ENCODE data around the gene CAP2. TPM values are rescaled to one million over a fixed set of nuclear protein-coding genes. Genes with fewer than 3 reads are reported as not detected.
A peak's percentile ranks its signal among the peaks of the same experiment; 100 is the strongest.

Gene CAP2
- total RNA-seq, 3 donors from 2014 or later, result 2.2 to 56.1 (median 3.4) TPM

DNA sequence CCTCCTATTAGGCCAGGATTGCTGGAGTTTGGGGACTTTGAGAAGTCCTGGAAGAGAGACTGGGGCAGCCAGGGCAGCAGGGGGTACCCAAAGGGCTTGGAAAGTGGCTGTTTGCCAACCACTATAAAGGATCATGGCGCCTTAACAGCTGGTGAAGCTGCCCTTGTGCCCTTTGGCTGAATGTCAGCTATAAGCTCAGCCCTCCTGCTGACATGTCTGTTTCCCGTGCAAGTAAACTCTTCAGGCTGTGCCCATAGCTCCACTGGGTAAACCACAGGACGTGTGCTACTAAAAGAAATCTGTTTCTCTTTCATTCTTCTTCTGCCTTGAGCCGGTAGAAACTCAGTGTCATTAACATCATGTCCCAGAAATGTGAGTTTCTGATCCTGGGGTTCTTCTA lies 97.3 kb downstream of the CAP2 start:
- TF ChIP-seq, protein P1, sequence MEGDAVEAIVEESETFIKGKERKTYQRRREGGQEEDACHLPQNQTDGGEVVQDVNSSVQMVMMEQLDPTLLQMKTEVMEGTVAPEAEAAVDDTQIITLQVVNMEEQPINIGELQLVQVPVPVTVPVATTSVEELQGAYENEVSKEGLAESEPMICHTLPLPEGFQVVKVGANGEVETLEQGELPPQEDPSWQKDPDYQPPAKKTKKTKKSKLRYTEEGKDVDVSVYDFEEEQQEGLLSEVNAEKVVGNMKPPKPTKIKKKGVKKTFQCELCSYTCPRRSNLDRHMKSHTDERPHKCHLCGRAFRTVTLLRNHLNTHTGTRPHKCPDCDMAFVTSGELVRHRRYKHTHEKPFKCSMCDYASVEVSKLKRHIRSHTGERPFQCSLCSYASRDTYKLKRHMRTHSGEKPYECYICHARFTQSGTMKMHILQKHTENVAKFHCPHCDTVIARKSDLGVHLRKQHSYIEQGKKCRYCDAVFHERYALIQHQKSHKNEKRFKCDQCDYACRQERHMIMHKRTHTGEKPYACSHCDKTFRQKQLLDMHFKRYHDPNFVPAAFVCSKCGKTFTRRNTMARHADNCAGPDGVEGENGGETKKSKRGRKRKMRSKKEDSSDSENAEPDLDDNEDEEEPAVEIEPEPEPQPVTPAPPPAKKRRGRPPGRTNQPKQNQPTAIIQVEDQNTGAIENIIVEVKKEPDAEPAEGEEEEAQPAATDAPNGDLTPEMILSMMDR (IDR thresholded peaks at IDR 0.05), result no peak
- H3K36me3 ChIP-seq (ENCODE audit: low read depth), result no peaks in the 10 kb centered on the region
- DNase-seq (no peak), ATAC-seq (peak; percentile 45)
- intact Hi-C loops (cut with DNase I, micrococcal nuclease), result no loop called here
- H3K4me1 ChIP-seq (ENCODE audit: low read depth), result peaks cover 7% of the 10 kb centered on the region
- no peak overlapping the region for H3K4me3 ChIP-seq
- H3K9me3 ChIP-seq, result no peaks in the 10 kb centered on the region

DNA sequence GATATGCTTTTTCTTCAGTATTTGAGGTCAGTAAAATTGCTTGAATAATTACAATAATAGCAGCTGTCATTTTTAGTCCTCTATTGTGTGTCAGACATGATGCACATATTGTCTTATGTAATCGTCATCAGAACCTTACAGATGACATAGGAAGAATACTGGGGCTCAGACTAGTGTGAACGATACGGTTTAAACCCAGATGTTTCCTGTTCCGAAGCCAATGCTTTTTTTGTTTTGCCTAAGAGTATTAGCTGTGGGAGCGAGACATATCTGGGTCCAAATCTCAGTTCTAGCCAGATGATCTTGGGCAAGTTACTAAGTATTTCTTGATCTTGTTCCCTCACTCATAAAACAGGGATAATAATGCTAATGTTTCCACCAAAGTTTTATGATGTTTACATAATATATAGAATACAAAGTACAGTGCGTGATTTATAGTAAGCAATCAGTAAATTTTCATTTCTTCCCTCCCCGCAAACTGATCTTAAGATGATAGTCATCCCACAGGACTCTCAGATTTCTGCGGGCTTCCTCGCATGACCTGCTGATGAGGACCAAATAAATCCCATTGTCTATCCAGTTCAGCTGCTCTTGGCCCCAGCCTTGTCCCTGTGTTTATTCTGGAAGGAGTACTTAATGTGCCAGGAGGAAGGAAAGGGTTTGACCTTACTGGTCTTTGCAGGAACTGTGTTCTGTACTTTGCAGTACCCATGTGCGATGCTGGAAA lies 98.2 kb downstream of the CAP2 start:
- Histone ChIP-seq H3K4me1 (ENCODE audit: low read depth) (peaks cover 7% of the 10 kb centered on the region), H3K36me3 (ENCODE audit: low read depth) (no peaks in the 10 kb centered on the region), H3K9me3 (no peaks in the 10 kb centered on the region), H3K4me3 (no peak overlapping the region)
- intact Hi-C loops (cut with DNase I, micrococcal nuclease), result no loop called here
- TF ChIP-seq, protein P1 (IDR thresholded peaks at IDR 0.05), result no peak
- DNase-seq (no peak), ATAC-seq (peak; percentile 44)

DNA sequence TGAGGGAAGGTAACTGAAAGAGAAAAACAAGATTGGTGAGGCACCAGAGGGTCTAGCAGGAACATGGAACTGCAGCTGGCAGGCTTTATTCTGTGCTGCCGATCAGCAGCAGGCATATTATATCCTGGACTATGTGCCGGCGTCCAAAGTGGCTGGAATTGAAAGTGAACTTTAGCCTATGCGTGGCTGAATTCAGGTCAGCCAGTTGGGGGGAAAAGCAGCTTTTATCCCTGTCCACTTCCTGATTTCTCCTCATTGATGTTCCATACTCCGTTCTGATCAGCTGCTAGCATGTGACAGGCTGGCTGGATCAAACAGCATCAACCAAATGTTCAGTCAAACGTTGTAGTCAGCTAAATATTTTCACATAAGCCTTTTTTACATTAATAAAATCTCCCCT lies 99.0 kb downstream of the CAP2 start:
- Histone ChIP-seq H3K36me3 (ENCODE audit: low read depth) (no peaks in the 10 kb centered on the region), H3K4me3 (no peak overlapping the region), H3K9me3 (no peaks in the 10 kb centered on the region), H3K4me1 (ENCODE audit: low read depth) (peaks cover 7% of the 10 kb centered on the region)
- ATAC-seq (peak; percentile 64), DNase-seq (no peak)
- intact Hi-C loops (cut with DNase I, micrococcal nuclease), result no loop called here
- TF ChIP-seq, protein P1 (IDR thresholded peaks at IDR 0.05), result no peak

DNA sequence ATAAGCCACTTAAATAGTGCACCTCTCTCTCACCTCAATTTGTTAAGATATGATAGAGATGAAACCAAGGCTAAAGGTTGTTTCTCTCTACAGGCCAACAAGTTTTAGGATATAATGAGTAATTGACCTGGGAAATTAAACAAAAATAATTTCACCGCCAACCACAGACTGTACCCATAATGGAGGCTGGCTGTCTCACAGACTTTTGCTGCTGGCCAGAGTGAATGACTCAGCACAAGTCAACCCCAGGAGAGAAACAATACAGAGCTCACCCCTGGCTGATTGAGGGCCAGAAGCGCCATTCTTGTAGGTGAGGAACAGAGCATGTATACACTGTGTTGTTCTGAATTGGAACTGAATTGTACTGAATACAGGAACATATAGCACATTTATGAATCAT lies 99.9 kb downstream of the CAP2 start:
- H3K9me3 ChIP-seq, result no peaks in the 10 kb centered on the region
- H3K36me3 ChIP-seq (ENCODE audit: low read depth), result no peaks in the 10 kb centered on the region
- TF ChIP-seq, protein P1 (IDR thresholded peaks at IDR 0.05), result no peak
- H3K4me1 ChIP-seq (ENCODE audit: low read depth), result peaks cover 7% of the 10 kb centered on the region
- intact Hi-C loops (cut with DNase I, micrococcal nuclease), result no loop called here
- ATAC-seq, result no peak
- no peak for DNase-seq
- H3K4me3 ChIP-seq, result no peak overlapping the region

DNA sequence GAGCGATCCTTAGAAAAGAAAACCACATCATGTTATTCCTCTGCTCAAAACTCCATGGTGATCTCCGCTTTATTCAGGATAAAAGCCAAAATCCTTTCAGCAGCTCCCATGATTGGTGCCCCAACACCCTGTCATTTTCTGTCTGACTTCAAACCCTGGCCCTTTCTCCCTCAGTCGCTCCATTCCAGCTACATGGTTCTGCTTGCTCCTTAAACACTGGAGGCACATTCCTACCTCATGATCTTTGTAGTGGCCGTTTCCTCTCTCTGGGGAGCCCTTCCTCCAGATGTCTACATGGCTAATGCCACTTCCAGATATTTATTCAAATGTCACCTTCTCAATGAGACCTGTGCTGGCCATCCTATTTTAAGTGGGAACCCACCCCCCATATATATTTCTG lies 100.8 kb downstream of the CAP2 start:
- TF ChIP-seq, protein P1 (IDR thresholded peaks at IDR 0.05), result no peak
- H3K36me3 ChIP-seq (ENCODE audit: low read depth), result no peaks in the 10 kb centered on the region
- H3K4me3 ChIP-seq, result no peak overlapping the region
- H3K9me3 ChIP-seq, result no peaks in the 10 kb centered on the region
- no peak for DNase-seq
- H3K4me1 ChIP-seq (ENCODE audit: low read depth), result peaks cover 7% of the 10 kb centered on the region
- ATAC-seq, result no peak
- intact Hi-C loops (cut with DNase I, micrococcal nuclease), result no loop called here
